ENCODE results near the gene SLC37A1.
A peak's percentile ranks its signal among the peaks of the same experiment; 100 is the strongest.

Gene SLC37A1

GRCh38 chr21:42615924-42616323, 102.3 kb downstream of the SLC37A1 start:
- no peak overlapping the region for H3K56ac ChIP-seq (ENCODE audit: low read length)

GRCh38 chr21:42616446-42616845, 102.8 kb downstream of the SLC37A1 start:
- DNase-seq: peak; percentile 11
- no peak overlapping the region for H3K4me3 ChIP-seq (ENCODE audit: low read length)
- H3K27ac ChIP-seq (ENCODE audit: low read depth, low read length): no peak overlapping the region
- H3K36me3 ChIP-seq (ENCODE audit: control insufficient read depth, insufficient read depth, low read length): no peaks in the 10 kb centered on the region
- H4K8ac ChIP-seq (ENCODE audit: low read depth, low read length): no peak overlapping the region
- no peak overlapping the region for H3K4me2 ChIP-seq (ENCODE audit: low read length)
- no peak overlapping the region for H3K9ac ChIP-seq (ENCODE audit: low read length)
- H3K4me1 ChIP-seq (ENCODE audit: control insufficient read depth, low read depth, low read length): no peaks in the 10 kb centered on the region
- WGBS (ENCODE audit: extremely low coverage, insufficient coverage, low lambda C conversion rate): no CpG with 5 or more reads among the region's 18 CpGs
- no peak overlapping the region for H3K23ac ChIP-seq (ENCODE audit: low read length)
- no peaks in the 10 kb centered on the region for H3K79me1 ChIP-seq (ENCODE audit: low read length)
- H3K4ac ChIP-seq (ENCODE audit: low read depth, low read length): no peak overlapping the region
- H2BK120ac ChIP-seq (ENCODE audit: low read depth, low read length): no peak overlapping the region
- H4K5ac ChIP-seq (ENCODE audit: low read length): no peak overlapping the region
- H3K79me2 ChIP-seq (ENCODE audit: control insufficient read depth, insufficient read depth, low read length): no peaks in the 10 kb centered on the region
- H2AK5ac ChIP-seq (ENCODE audit: low read length): no peak overlapping the region
- no peak overlapping the region for H2BK15ac ChIP-seq (replicated peaks; ENCODE audit: low read depth)
- H3K18ac ChIP-seq (ENCODE audit: low read length): no peak overlapping the region
- H2BK5ac ChIP-seq (ENCODE audit: low read length): no peak overlapping the region
- H3K56ac ChIP-seq (ENCODE audit: low read length): no peak overlapping the region
- H3K27me3 ChIP-seq (ENCODE audit: insufficient read depth, low read length, poor library complexity): no peaks in the 10 kb centered on the region

More at GRCh38 chr21:42615924-42616323, 102.3 kb downstream of the SLC37A1 start:
- Histone ChIP-seq H3K18ac (ENCODE audit: low read length) (no peak overlapping the region), H2BK120ac (ENCODE audit: low read depth, low read length) (no peak overlapping the region), H3K4me1 (ENCODE audit: control insufficient read depth, low read depth, low read length) (no peaks in the 10 kb centered on the region), H3K23ac (ENCODE audit: low read length) (no peak overlapping the region), H3K4me2 (ENCODE audit: low read length) (no peak overlapping the region), H3K79me2 (ENCODE audit: control insufficient read depth, insufficient read depth, low read length) (no peaks in the 10 kb centered on the region), H3K36me3 (ENCODE audit: control insufficient read depth, insufficient read depth, low read length) (no peaks in the 10 kb centered on the region), H3K4me3 (ENCODE audit: low read length) (no peak overlapping the region), H2AK5ac (ENCODE audit: low read length) (no peak overlapping the region), H3K79me1 (ENCODE audit: low read length) (no peaks in the 10 kb centered on the region), H3K27ac (ENCODE audit: low read depth, low read length) (no peak overlapping the region), H3K4ac (ENCODE audit: low read depth, low read length) (no peak overlapping the region), H2BK5ac (ENCODE audit: low read length) (no peak overlapping the region), H4K8ac (ENCODE audit: low read depth, low read length) (no peak overlapping the region), H2BK15ac (replicated peaks; ENCODE audit: low read depth) (no peak overlapping the region), H3K27me3 (ENCODE audit: insufficient read depth, low read length, poor library complexity) (no peaks in the 10 kb centered on the region), H3K9ac (ENCODE audit: low read length) (no peak overlapping the region), H4K5ac (ENCODE audit: low read length) (no peak overlapping the region)
- WGBS (ENCODE audit: extremely low coverage, insufficient coverage, low lambda C conversion rate): no CpG with 5 or more reads among the region's 3 CpGs
- DNase-seq: no peak

DNA sequence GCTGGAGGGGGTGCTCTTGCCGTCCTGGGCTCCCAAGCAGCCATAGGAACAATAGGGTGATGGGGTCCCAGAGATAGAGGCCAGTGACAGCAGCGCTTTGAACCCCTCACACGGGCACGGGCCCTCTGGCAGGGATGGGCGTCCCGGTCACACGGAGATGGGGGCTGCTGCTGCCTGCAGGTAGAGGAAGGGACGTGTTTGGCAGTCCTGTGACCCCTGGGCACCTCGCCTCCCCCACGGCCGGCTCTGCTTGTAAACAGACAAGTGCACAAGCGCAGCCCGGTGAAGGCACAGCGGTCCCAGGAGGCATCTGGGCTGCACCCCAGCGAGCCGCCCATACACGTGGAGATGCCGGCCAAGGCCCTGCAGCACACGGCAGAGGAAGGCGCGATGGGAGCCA, 103.3 kb downstream of the SLC37A1 start:
- no peaks in the 10 kb centered on the region for H3K27me3 ChIP-seq (ENCODE audit: insufficient read depth, low read length, poor library complexity)
- H2AK5ac ChIP-seq (ENCODE audit: low read length): no peak overlapping the region
- no peak for DNase-seq
- H3K56ac ChIP-seq (ENCODE audit: low read length): no peak overlapping the region
- H3K9ac ChIP-seq (ENCODE audit: low read length): no peak overlapping the region
- H3K18ac ChIP-seq (ENCODE audit: low read length): no peak overlapping the region
- no peak overlapping the region for H4K5ac ChIP-seq (ENCODE audit: low read length)
- no peak overlapping the region for H3K23ac ChIP-seq (ENCODE audit: low read length)
- H3K4me3 ChIP-seq (ENCODE audit: low read length): no peak overlapping the region
- H3K4me2 ChIP-seq (ENCODE audit: low read length): no peak overlapping the region
- H3K36me3 ChIP-seq (ENCODE audit: control insufficient read depth, insufficient read depth, low read length): no peaks in the 10 kb centered on the region
- no CpG with 5 or more reads among the region's 21 CpGs for WGBS (ENCODE audit: extremely low coverage, insufficient coverage, low lambda C conversion rate)
- no peak overlapping the region for H2BK15ac ChIP-seq (replicated peaks; ENCODE audit: low read depth)
- no peak overlapping the region for H4K8ac ChIP-seq (ENCODE audit: low read depth, low read length)
- no peak overlapping the region for H2BK120ac ChIP-seq (ENCODE audit: low read depth, low read length)
- H3K4ac ChIP-seq (ENCODE audit: low read depth, low read length): no peak overlapping the region
- H3K4me1 ChIP-seq (ENCODE audit: control insufficient read depth, low read depth, low read length): no peaks in the 10 kb centered on the region
- no peak overlapping the region for H3K27ac ChIP-seq (ENCODE audit: low read depth, low read length)
- H3K79me2 ChIP-seq (ENCODE audit: control insufficient read depth, insufficient read depth, low read length): no peaks in the 10 kb centered on the region
- no peaks in the 10 kb centered on the region for H3K79me1 ChIP-seq (ENCODE audit: low read length)
- no peak overlapping the region for H2BK5ac ChIP-seq (ENCODE audit: low read length)

DNA sequence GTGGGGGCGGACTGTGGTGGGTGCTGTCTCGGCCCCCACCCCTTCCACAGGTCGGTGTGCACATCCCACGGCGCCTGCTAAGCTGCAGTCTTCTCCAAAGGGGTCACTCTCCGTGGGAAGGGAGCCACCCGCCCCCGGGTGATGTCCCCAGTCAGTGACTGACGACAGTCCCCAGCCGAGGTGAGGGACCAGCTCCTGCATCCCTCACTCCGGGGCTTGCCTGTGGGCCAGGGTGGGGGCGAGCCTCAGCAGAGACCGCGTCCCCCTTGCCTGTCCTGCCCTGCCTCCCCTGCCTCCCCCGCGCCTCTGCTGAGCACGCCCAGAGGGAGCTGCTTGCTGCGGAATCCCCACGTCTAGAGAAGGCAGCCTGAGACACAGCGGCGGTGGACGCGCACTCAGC, 103.8 kb downstream of the SLC37A1 start:
- Histone ChIP-seq H2BK5ac (ENCODE audit: low read length) (no peak overlapping the region), H2BK120ac (ENCODE audit: low read depth, low read length) (no peak overlapping the region), H3K27ac (ENCODE audit: low read depth, low read length) (no peak overlapping the region), H4K8ac (ENCODE audit: low read depth, low read length) (no peak overlapping the region), H3K79me2 (ENCODE audit: control insufficient read depth, insufficient read depth, low read length) (no peaks in the 10 kb centered on the region), H3K27me3 (ENCODE audit: insufficient read depth, low read length, poor library complexity) (no peaks in the 10 kb centered on the region), H3K4me2 (ENCODE audit: low read length) (no peak overlapping the region), H3K4ac (ENCODE audit: low read depth, low read length) (no peak overlapping the region), H3K56ac (ENCODE audit: low read length) (no peak overlapping the region), H3K18ac (ENCODE audit: low read length) (no peak overlapping the region), H3K4me1 (ENCODE audit: control insufficient read depth, low read depth, low read length) (no peaks in the 10 kb centered on the region), H3K79me1 (ENCODE audit: low read length) (no peaks in the 10 kb centered on the region), H3K4me3 (ENCODE audit: low read length) (no peak overlapping the region), H2AK5ac (ENCODE audit: low read length) (no peak overlapping the region), H3K9ac (ENCODE audit: low read length) (no peak overlapping the region), H3K23ac (ENCODE audit: low read length) (no peak overlapping the region), H3K36me3 (ENCODE audit: control insufficient read depth, insufficient read depth, low read length) (no peaks in the 10 kb centered on the region), H4K5ac (ENCODE audit: low read length) (no peak overlapping the region), H2BK15ac (replicated peaks; ENCODE audit: low read depth) (no peak overlapping the region)
- WGBS (ENCODE audit: extremely low coverage, insufficient coverage, low lambda C conversion rate): no CpG with 5 or more reads among the region's 23 CpGs
- DNase-seq: no peak

GRCh38 chr21:42618707-42619102, 105.1 kb downstream of the SLC37A1 start:
- H3K23ac ChIP-seq (ENCODE audit: low read length): no peak overlapping the region
- H3K4me2 ChIP-seq (ENCODE audit: low read length): no peak overlapping the region
- H2AK5ac ChIP-seq (ENCODE audit: low read length): no peak overlapping the region
- H3K36me3 ChIP-seq (ENCODE audit: control insufficient read depth, insufficient read depth, low read length): no peaks in the 10 kb centered on the region
- no peak overlapping the region for H3K9ac ChIP-seq (ENCODE audit: low read length)
- no CpG with 5 or more reads among the region's 3 CpGs for WGBS (ENCODE audit: extremely low coverage, insufficient coverage, low lambda C conversion rate)
- no peak overlapping the region for H3K27ac ChIP-seq (ENCODE audit: low read depth, low read length)
- no peak overlapping the region for H3K56ac ChIP-seq (ENCODE audit: low read length)
- no peak overlapping the region for H3K18ac ChIP-seq (ENCODE audit: low read length)
- H3K79me2 ChIP-seq (ENCODE audit: control insufficient read depth, insufficient read depth, low read length): no peaks in the 10 kb centered on the region
- no peak overlapping the region for H2BK120ac ChIP-seq (ENCODE audit: low read depth, low read length)
- no peak for DNase-seq
- no peak overlapping the region for H4K8ac ChIP-seq (ENCODE audit: low read depth, low read length)
- H3K27me3 ChIP-seq (ENCODE audit: insufficient read depth, low read length, poor library complexity): no peaks in the 10 kb centered on the region
- no peaks in the 10 kb centered on the region for H3K79me1 ChIP-seq (ENCODE audit: low read length)
- H2BK15ac ChIP-seq (replicated peaks; ENCODE audit: low read depth): no peak overlapping the region
- no peak overlapping the region for H3K4ac ChIP-seq (ENCODE audit: low read depth, low read length)
- no peak overlapping the region for H4K5ac ChIP-seq (ENCODE audit: low read length)
- H3K4me3 ChIP-seq (ENCODE audit: low read length): no peak overlapping the region
- no peaks in the 10 kb centered on the region for H3K4me1 ChIP-seq (ENCODE audit: control insufficient read depth, low read depth, low read length)
- no peak overlapping the region for H2BK5ac ChIP-seq (ENCODE audit: low read length)

- H3K79me2 ChIP-seq (ENCODE audit: control insufficient read depth, insufficient read depth, low read length): no peaks in the 10 kb centered on the region
- H2BK15ac ChIP-seq (replicated peaks; ENCODE audit: low read depth): no peak overlapping the region
- H2AK5ac ChIP-seq (ENCODE audit: low read length): no peak overlapping the region
- no peaks in the 10 kb centered on the region for H3K27me3 ChIP-seq (ENCODE audit: insufficient read depth, low read length, poor library complexity)
- no peak overlapping the region for H3K56ac ChIP-seq (ENCODE audit: low read length)
- H3K4me1 ChIP-seq (ENCODE audit: control insufficient read depth, low read depth, low read length): no peaks in the 10 kb centered on the region
- no peak overlapping the region for H3K27ac ChIP-seq (ENCODE audit: low read depth, low read length)
- H3K79me1 ChIP-seq (ENCODE audit: low read length): no peaks in the 10 kb centered on the region
- no peak overlapping the region for H3K18ac ChIP-seq (ENCODE audit: low read length)
- H3K36me3 ChIP-seq (ENCODE audit: control insufficient read depth, insufficient read depth, low read length): no peaks in the 10 kb centered on the region
- no CpG with 5 or more reads among the region's 7 CpGs for WGBS (ENCODE audit: extremely low coverage, insufficient coverage, low lambda C conversion rate)
- no peak for DNase-seq
- H4K8ac ChIP-seq (ENCODE audit: low read depth, low read length): no peak overlapping the region
- H3K4ac ChIP-seq (ENCODE audit: low read depth, low read length): no peak overlapping the region
- no peak overlapping the region for H4K5ac ChIP-seq (ENCODE audit: low read length)
- H3K4me2 ChIP-seq (ENCODE audit: low read length): no peak overlapping the region
- no peak overlapping the region for H3K23ac ChIP-seq (ENCODE audit: low read length)
- H3K9ac ChIP-seq (ENCODE audit: low read length): no peak overlapping the region
- no peak overlapping the region for H2BK5ac ChIP-seq (ENCODE audit: low read length)
- H2BK120ac ChIP-seq (ENCODE audit: low read depth, low read length): no peak overlapping the region
- no peak overlapping the region for H3K4me3 ChIP-seq (ENCODE audit: low read length)
Measured at GRCh38 chr21:42619166-42619565, 105.5 kb downstream of the SLC37A1 start.
